GM21737 (cell line): ENCODE measurements around the gene PRMT9.

Experiments
- ATAC-seq: cut with Tn5 transposase; IDR thresholded peaks from one replicate; pipeline ENCODE4 v1.9.1; 2021; ENCODE audit warnings: mild to moderate bottlenecking, moderate library complexity; ENCODE audit not compliant: unreplicated experiment

Gene PRMT9

DNA sequence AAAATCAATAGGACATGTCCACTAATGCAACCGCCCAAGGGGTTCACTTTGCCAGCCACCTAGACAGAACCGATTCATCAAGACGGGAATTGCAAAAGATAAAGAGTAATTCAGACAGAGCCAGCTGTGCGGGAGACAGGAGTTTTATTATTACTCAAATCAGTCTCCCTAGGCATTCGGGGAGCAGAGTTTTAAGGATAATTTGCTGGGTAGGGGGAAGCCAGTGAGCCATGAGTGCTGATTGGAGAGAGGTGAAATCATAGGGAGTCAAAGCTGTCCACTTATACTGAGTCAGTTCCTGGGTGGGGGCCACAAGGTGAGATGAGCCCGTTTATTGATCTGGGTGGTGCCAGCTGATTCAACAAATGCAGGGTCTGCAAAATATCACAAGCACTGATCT, 58.2 kb downstream of the PRMT9 start:
- ATAC-seq, result no peak

DNA sequence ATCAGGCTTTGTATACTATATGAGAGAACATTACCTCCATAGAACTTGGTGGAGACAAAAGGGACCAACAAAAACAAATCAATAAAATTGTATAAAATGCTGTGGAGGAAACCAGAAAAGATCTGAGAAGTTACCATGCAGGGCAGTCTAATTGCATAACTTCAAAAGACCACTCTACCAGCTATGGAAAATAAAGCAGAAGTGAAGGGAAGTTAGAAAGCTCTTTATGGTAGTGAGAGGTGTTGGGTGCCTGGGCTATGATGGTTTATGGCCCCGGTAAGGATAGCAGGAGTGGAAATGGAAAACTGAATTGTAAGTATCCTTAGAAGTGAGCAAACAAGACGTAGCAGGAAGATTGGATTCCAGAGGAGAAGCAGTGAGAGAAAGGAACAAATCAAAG, 63.6 kb downstream of the PRMT9 start:
- no peak for ATAC-seq

GRCh38 chr4:147617841-147618691, 65.9 kb downstream of the PRMT9 start:
- peak; percentile 14 for ATAC-seq

GRCh38 chr4:147617173-147617840, 66.7 kb downstream of the PRMT9 start, which contains the start of gene TMEM184C:
TMEM184C (plus strand) TSS chr4:147617397; CDS start chr4:147617957, 560 bp downstream.
- peak; percentile 100 for ATAC-seq

- peak; percentile 4 for ATAC-seq
Observed at GRCh38 chr4:147616849-147617172, 67.2 kb downstream of the PRMT9 start.

GRCh38 chr4:147610686-147611085, 73.3 kb downstream of the PRMT9 start:
- ATAC-seq, result no peak

DNA sequence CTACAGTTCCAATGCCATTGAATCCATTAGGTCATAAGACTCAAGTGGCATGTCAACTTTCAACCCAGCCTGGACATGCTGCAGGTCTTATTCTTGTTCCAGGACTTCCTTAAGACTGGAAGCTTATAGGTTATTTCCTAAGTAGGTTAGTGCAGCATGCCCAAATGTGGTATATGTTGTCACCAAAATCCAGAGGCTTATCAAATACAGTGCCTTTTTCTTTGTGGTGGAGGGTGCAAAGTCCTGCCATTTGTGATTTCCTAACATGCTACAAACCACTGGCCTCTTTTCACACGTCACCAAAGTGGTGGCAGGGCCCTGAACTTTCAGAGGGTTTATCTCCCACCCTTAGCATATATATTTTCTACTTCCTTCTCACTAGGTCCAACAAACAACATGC, 76.5 kb downstream of the PRMT9 start:
- ATAC-seq, result no peak

DNA sequence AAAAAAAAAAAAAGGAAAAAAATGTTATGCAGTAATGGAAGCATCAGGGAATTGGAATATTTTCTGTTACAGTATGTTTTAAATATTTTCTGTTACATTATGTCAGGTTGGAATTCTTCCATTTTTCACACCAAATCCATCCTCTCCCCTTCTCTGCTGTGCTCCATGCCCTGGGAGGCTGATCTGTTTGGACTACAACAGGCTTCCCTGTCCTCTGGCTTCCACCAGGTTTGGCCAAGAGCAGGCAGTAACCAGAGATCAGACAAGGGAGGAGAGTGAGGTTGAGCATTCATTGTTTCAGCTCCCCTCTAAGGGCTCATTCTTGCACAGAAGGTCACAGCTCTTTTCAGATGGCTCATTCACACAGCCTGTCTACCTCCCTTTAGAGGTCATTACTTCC, 78.5 kb downstream of the PRMT9 start:
- no peak for ATAC-seq

DNA sequence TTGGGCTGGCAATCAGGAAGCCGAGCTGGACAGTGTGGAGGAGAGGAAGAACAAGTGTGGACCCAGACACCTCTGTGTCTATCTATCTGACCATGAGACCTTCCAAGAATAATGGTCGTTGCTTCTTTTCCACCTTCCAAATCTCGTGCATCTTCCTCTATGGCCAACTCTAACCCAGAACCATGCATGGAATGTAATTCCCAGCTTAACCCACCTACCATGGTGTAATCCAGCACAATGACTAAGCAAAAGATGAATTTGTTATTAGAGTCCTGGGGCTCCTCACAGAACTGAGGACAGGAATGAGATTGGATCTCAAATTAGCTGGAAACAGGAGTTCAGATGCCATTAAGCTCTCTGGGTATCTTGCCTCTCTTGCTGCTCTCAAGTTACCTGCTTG, 84.2 kb downstream of the PRMT9 start:
- no peak for ATAC-seq

GRCh38 chr4:147599206-147599605, 84.8 kb downstream of the PRMT9 start:
- ATAC-seq, result no peak

- no peak for ATAC-seq
Observed at GRCh38 chr4:147597561-147597960, 86.4 kb downstream of the PRMT9 start.

- no peak for ATAC-seq
Observed at GRCh38 chr4:147596981-147597380, 87.0 kb downstream of the PRMT9 start.

DNA sequence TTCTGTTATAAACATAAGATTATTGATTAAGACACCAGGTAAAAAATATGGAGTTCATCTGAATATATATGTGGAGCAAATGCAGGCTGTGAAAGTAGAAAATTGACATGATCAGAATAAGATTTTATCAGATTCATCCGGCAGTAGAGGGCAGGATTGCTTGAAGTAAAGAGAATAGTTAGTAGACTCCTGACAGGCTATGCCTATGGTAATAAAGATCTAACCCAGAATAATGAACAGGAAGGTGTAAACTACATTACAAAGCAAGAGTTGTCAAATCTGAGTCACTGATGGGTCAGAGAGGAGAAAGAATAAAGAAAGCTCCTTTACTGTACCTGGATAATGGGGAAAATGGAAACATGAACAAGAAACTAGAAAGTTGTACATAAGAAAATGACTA, 87.6 kb downstream of the PRMT9 start:
- no peak for ATAC-seq

DNA sequence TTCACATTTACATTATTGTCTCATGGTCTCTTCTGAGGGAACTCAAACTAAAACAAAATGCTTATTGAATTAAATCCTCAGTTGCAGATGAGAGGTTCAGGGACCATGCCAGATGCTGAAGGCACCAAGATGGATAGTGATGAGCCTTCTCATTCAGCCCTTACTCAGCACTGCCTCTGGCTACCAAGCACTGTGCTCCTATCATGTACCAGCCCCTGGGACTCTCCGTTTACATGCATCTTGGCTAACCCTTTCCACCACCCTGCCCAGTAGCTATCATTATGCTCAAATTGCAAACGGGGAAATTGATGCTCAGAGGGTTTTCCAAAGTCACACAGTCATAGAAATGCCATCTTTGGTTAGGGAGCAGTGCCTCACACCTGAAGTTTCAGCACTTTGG, 89.4 kb downstream of the PRMT9 start:
- no peak for ATAC-seq

GRCh38 chr4:147594107-147594506, 89.9 kb downstream of the PRMT9 start:
- ATAC-seq, result no peak

DNA sequence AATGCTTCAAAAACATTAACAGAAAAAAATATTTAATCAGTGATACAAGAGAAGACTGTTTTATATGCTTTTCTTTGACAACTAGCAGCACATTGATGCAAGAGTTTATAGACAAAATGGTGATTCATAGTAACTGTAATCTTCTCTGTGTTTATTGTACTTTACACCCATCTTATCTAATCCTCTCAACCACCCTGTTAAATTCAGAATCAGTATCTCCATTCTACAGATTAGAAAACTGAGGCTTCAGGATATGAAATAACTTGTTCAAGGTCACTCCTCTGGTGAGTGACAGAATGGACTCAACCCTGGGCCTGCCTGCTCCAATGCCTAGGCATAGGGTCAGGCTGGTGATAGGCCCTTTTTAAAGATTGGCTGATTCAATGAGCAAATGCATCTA, 92.9 kb downstream of the PRMT9 start:
- no peak for ATAC-seq

DNA sequence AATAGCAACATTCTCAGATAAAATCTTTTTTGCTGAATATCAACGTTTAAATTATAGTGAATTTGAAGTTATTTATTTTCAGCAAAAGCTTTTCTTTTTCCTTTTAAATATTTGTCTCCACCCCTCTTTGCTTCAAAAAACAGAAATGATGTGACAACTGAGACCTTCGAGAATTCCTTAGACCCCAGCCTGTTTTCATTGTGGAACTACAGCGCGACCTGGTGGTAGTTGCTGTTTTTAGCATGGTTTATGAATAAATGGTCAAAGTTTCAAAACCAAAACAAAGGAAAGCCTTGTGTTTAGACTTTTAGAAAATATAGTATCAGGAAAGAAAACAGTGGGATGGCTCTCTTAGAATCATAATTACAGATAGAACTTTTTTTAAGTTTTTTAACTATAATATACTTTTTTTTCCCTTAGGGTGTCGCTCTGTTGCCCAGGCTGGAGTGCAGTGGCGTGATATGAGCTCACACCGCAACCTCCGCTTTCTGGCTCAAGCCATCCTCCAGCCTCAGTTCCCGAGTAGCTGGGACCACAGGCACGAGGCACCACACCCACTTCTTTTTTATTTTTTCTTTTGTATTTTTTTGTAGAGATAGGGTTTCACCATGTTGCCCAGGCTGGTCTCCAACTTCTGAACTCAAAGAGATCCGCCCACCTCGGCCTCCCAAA, 93.6 kb downstream of the PRMT9 start:
- no peak for ATAC-seq

DNA sequence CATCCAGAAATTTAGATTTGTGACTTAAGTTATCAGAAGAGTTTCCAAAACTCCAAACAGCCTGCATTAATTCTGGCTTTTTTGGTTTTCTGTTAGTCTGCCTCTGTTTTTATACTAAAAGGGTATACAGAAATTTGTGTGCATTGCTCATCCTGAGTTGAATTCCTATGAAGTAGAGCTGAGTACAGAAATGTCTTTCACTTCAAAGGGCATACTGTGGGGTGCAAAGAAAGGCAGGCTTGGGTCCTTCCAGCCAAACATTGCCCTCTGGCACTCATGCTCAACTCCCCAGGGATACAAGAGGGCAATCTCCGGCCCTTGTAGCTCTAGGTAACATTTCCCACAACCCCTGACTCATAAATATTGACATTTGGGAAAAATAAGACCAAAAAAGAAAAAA, 94.4 kb downstream of the PRMT9 start:
- ATAC-seq, result no peak
